ENCODE results near the gene NMU. TPM values are rescaled to one million over a fixed set of nuclear protein-coding genes. Genes with fewer than 3 reads are reported as not detected.

Gene NMU
- total and polyA plus RNA-seq, 2 of the 4 experiments (the other 2 are of a cell fraction): not detected

- in situ Hi-C loops (cut with MboI; ENCODE audit: low sequenced_read_pairs) (no loop called here), dilution Hi-C loops (cut with HindIII; ENCODE audit: low sequenced_read_pairs, unreplicated experiment) (no loop called here), intact Hi-C loops (cut with micrococcal nuclease) (no loop called here)
- Histone ChIP-seq H3K4me1 (ENCODE audit: control insufficient read depth, insufficient read depth, low read length) (no peaks in the 10 kb centered on the region), H4K8ac (ENCODE audit: low read depth in 2 of 2, low read length in 2 of 2) (no peak overlapping the region), H3K27ac (ENCODE audit: insufficient read depth, low read length) (no peak overlapping the region), H2BK15ac (ENCODE audit: low read depth, low read length) (no peak overlapping the region), H3K56ac (ENCODE audit: extremely low read depth, insufficient read depth, low read length) (no peak overlapping the region), H3K23ac (ENCODE audit: low read depth, low read length) (no peak overlapping the region), H3K27me3 (ENCODE audit: control insufficient read depth, insufficient read depth, low read length) (no peaks in the 10 kb centered on the region), H2AK9ac (replicated peaks; ENCODE audit: low read depth, low read length, poor library complexity) (no peak overlapping the region), H2BK120ac (ENCODE audit: low read depth, low read length) (no peak overlapping the region), H3K14ac (replicated peaks; ENCODE audit: low read depth, low read length) (no peak overlapping the region), H3K4ac (ENCODE audit: low read depth, low read length) (no peak overlapping the region), H2AFZ (replicated peaks; ENCODE audit: low read length, poor library complexity) (no peak overlapping the region), H2AK5ac (ENCODE audit: low read depth, low read length) (no peak overlapping the region), H3K36me3 (ENCODE audit: control insufficient read depth, insufficient read depth, low read length) (no peaks in the 10 kb centered on the region), H3K79me1 (ENCODE audit: low read depth in 1 of 2, low read length in 2 of 2) (no peaks in the 10 kb centered on the region), H4K20me1 (ENCODE audit: insufficient read depth, low read length) (no peaks in the 10 kb centered on the region), H3K4me3 (ENCODE audit: insufficient read depth, low read depth, low read length) (no peak overlapping the region), H4K91ac (ENCODE audit: insufficient read depth, low read depth, low read length) (no peak overlapping the region), H2BK20ac (ENCODE audit: low read depth, low read length) (no peak overlapping the region), H3K18ac (ENCODE audit: low read depth, low read length) (no peak overlapping the region), H2BK5ac (ENCODE audit: low read depth, low read length, poor library complexity, severe bottlenecking) (no peak overlapping the region), H4K5ac (ENCODE audit: low read depth, low read length) (no peak overlapping the region), H3K9ac (ENCODE audit: low read depth, low read length) (no peak overlapping the region), H3K4me2 (ENCODE audit: low read depth, low read length) (no peak overlapping the region), H3K9me3 (ENCODE audit: control insufficient read depth, insufficient read depth, low read length) (no peaks in the 10 kb centered on the region), H3K9me1 (ENCODE audit: insufficient read depth, low read length) (no peaks in the 10 kb centered on the region)
- DNase-seq (no peak), ATAC-seq (ENCODE audit: low read depth) (no peak)
- TF ChIP-seq USF2 (IDR thresholded peaks at IDR 0.05; ENCODE audit: low read depth, low read length) (no peak), FOS (IDR thresholded peaks at IDR 0.05; ENCODE audit: low read depth, low read length) (no peak), POLR2A (IDR thresholded peaks at IDR 0.05; ENCODE audit: low read depth, low read length) (no peak), MAFK (IDR thresholded peaks at IDR 0.05; ENCODE audit: low read depth, low read length) (no peak), NFE2L2 (IDR thresholded peaks at IDR 0.05; ENCODE audit: low read depth, low read length) (no peak), MXI1 (IDR thresholded peaks at IDR 0.05; ENCODE audit: borderline replicate concordance, low read depth, low read length) (no peak), CEBPB (IDR thresholded peaks at IDR 0.05; ENCODE audit: low read depth, low read length) (no peak), RFX5 (IDR thresholded peaks at IDR 0.05; ENCODE audit: low read depth, low read length) (no peak), SMC3 (IDR thresholded peaks at IDR 0.05; ENCODE audit: low read depth, low read length) (no peak), RCOR1 (IDR thresholded peaks at IDR 0.05; ENCODE audit: insufficient replicate concordance, low read length) (no peak), CHD1 (IDR thresholded peaks at IDR 0.05; ENCODE audit: low read depth, low read length) (no peak)
- no TSS peak for BruUV-seq (replicated peaks)
- CTCF ChIA-PET: no interaction called here
- POLR2A ChIA-PET (ENCODE audit: unreplicated experiment): no interaction called here
- WGBS, 2 experiments (ENCODE audit: extremely low coverage in 2 of 2, insufficient read length in 1 of 2): 65% methylated on average over 2 of the region's 5 CpGs; no CpG with 5 or more reads in 1 of the 2 experiments
Measured at GRCh38 chr4:55658657-55659056, 22.6 kb upstream of the NMU start.
